HCT116 (cell line): ENCODE results near the gene BCL2L2. TPM values are rescaled to one million over a fixed set of nuclear protein-coding genes. Genes with fewer than 3 reads are reported as not detected.

Experiments
- ATAC-seq: fragments of 200-7000 bp; cut with Tn5 transposase; 2 replicates; pipeline ENCODE4 v1.9.1; 2020; ENCODE audit warnings: mild to moderate bottlenecking, moderate library complexity
- BruUV-seq: library from RNA; stranded (reverse); fragments of 400-500 nt; replicated peaks from 2 replicates; lab custom pipeline; 2021; lab: Mats Ljungman, UMichigan
- CTCF ChIA-PET: fragments of 300-600 bp; sonication (Branson Sonifier 250); formaldehyde crosslinking; loops from one replicate; lab custom pipeline; 2021; ENCODE audit warnings: antibody characterized with exemption; lab: Charles Lee
- POLR2A ChIA-PET: fragments of 300-600, 350-600 bp; sonication (Branson Sonifier 250); formaldehyde crosslinking; loops from one replicate; lab custom pipeline; 2021; ENCODE audit warnings: antibody characterized with exemption; lab: Charles Lee
- RAD21 ChIA-PET, 2 experiments: fragments of 300-600 bp; sonication (Branson Sonifier 250); formaldehyde crosslinking; loops; one replicate each; lab custom pipeline; 2023; ENCODE audit warnings: low total read pairs in 2 of 2; ENCODE audit not compliant: uncharacterized antibody in 2 of 2, unreplicated experiment in 2 of 2, low non-redundant PET in 1 of 2; lab: Charles Lee
- DNase-seq: peaks from one replicate; pipeline ENCODE4 v3.0.0-alpha.2; 2010; ENCODE audit warnings: low read depth, low spot score
- H2AFZ ChIP-seq: fragments of 200-600 bp; shearing (Covaris generic), sonication (generic); 2 replicates; pipeline ENCODE4 v1.6.1; 2017; ENCODE audit warnings: low read depth, mixed run types, mixed read lengths, antibody characterized with exemption, low read length; ENCODE audit not compliant: poor library complexity, severe bottlenecking
- H3K27ac ChIP-seq: 2 replicates; pipeline ENCODE4 v1.5.1; 2012; ENCODE audit warnings: low read depth, low read length
- H3K27me3 ChIP-seq: fragments of 200-600 bp; sonication (generic); 2 replicates; pipeline ENCODE4 v1.6.1; 2016; ENCODE audit warnings: mixed run types, low read length, mixed read lengths; ENCODE audit not compliant: insufficient read depth
- H3K36me3 ChIP-seq, 2 experiments: fragments of 200-500 bp in 1 of 2; fragments of 200-600 bp in 1 of 2; sonication (Bioruptor generic) in 1 of 2; sonication (generic) in 1 of 2; 2 replicates each; pipeline versions ENCODE4 v1.5.1 to v1.6.1; 2014 to 2016; ENCODE audit warnings: low read length in 2 of 2, inconsistent platforms in 1 of 2, mixed read lengths in 1 of 2, mixed run types in 1 of 2; ENCODE audit not compliant: insufficient read depth in 2 of 2, control insufficient read depth in 1 of 2
- H3K4me1 ChIP-seq, 2 experiments: fragments of 200-600 bp in 1 of 2; sonication (generic) in 1 of 2; 2 replicates each; pipeline versions ENCODE4 v1.5.1 to v1.6.1; 2012 to 2017; ENCODE audit warnings: low read length in 2 of 2, inconsistent platforms in 1 of 2, mild to moderate bottlenecking in 1 of 2, mixed read lengths in 1 of 2, mixed run types in 1 of 2, moderate library complexity in 1 of 2; ENCODE audit not compliant: insufficient read depth in 2 of 2, control insufficient read depth in 1 of 2
- H3K4me2 ChIP-seq: fragments of 200-600 bp; sonication (generic); 2 replicates; pipeline ENCODE4 v1.6.1; 2017; ENCODE audit warnings: mixed run types, low read length, mixed read lengths
- H3K4me3 ChIP-seq, 2 experiments: fragments of 200-600 bp in 1 of 2; sonication (generic) in 1 of 2; replicated peaks in 1 of 2; 2 replicates each; pipeline ENCODE4 v1.5.1; 2011 to 2016; ENCODE audit warnings: low read length in 2 of 2, control low read depth in 1 of 2, low read depth in 1 of 2, mild to moderate bottlenecking in 1 of 2, mixed read lengths in 1 of 2, mixed run types in 1 of 2
- H3K79me2 ChIP-seq: fragments of 200-600 bp; sonication (generic); 2 replicates; pipeline ENCODE4 v1.6.1; 2017; ENCODE audit warnings: mild to moderate bottlenecking, mixed run types, low read length, moderate library complexity, mixed read lengths; ENCODE audit not compliant: insufficient read depth
- H3K9ac ChIP-seq: fragments of 200-600 bp; sonication (generic); 2 replicates; pipeline ENCODE4 v1.6.1; 2016; ENCODE audit warnings: low read length, mixed read lengths
- H3K9me2 ChIP-seq: fragments of 200-600 bp; sonication (generic), shearing (Covaris generic); 2 replicates; pipeline ENCODE4 v1.6.1; 2017; ENCODE audit warnings: mixed run types, mild to moderate bottlenecking, moderate library complexity; ENCODE audit not compliant: insufficient read depth
- H3K9me3 ChIP-seq, 2 experiments: fragments of 200-500 bp in 1 of 2; fragments of 200-600 bp in 1 of 2; sonication (Bioruptor generic) in 1 of 2; sonication (generic) in 1 of 2; 2 replicates each; pipeline ENCODE4 v1.6.1; 2014 to 2017; ENCODE audit warnings: low read length in 2 of 2, mixed read lengths in 2 of 2, inconsistent platforms in 1 of 2, low read depth in 1 of 2, mild to moderate bottlenecking in 1 of 2, mixed run types in 1 of 2, moderate library complexity in 1 of 2; ENCODE audit not compliant: control insufficient read depth in 1 of 2, insufficient read depth in 1 of 2
- H4K20me1 ChIP-seq: fragments of 200-600 bp; sonication (generic), shearing (Covaris generic); 2 replicates; pipeline ENCODE4 v1.6.1; 2017; ENCODE audit warnings: mixed run types, mild to moderate bottlenecking, moderate library complexity; ENCODE audit not compliant: insufficient read depth
- ELF1 ChIP-seq: IDR thresholded peaks from 2 replicates; pipeline ENCODE4 v1.6.1; 2012; ENCODE audit warnings: low read depth, borderline replicate concordance
- JUND ChIP-seq: IDR thresholded peaks from 2 replicates; pipeline ENCODE4 v1.6.1; 2012
- POLR2A ChIP-seq: IDR thresholded peaks from 2 replicates; pipeline ENCODE4 v1.7.0; 2011; ENCODE audit warnings: borderline replicate concordance; ENCODE audit not compliant: insufficient read depth, insufficient read length; ENCODE audit errors: extremely low read depth
- POLR2AphosphoS5 ChIP-seq: IDR thresholded peaks from 2 replicates; pipeline ENCODE4 v1.6.1; 2011; ENCODE audit warnings: mild to moderate bottlenecking, low read depth, low read length, moderate library complexity
- SIN3A ChIP-seq: IDR thresholded peaks from 2 replicates; pipeline ENCODE4 v1.6.1; 2012; ENCODE audit warnings: low read depth
- SRF ChIP-seq: IDR thresholded peaks from 2 replicates; pipeline ENCODE4 v1.6.1; 2012; ENCODE audit warnings: low read depth
- TCF7L2 ChIP-seq: IDR thresholded peaks from 2 replicates; pipeline ENCODE4 v1.7.0; 2011; ENCODE audit warnings: borderline replicate concordance, inconsistent platforms; ENCODE audit not compliant: insufficient read depth, insufficient read length; ENCODE audit errors: extremely low read depth
- YY1 ChIP-seq: IDR thresholded peaks from 2 replicates; pipeline ENCODE4 v1.6.1; 2011; ENCODE audit warnings: low read length, low read depth, moderate library complexity, mild to moderate bottlenecking; ENCODE audit not compliant: insufficient replicate concordance; ENCODE audit errors: extremely low read depth
- ZFX ChIP-seq: fragments of 450-650 bp; IDR thresholded peaks from 2 replicates; pipeline ENCODE4 v1.6.1; 2017
- ZNF274 ChIP-seq: fragments of 200-500 bp; sonication (Bioruptor generic); IDR thresholded peaks from 2 replicates; pipeline ENCODE4 v1.6.1; 2014; ENCODE audit warnings: mild to moderate bottlenecking, low read depth, low read length, inconsistent platforms
- intact Hi-C: fragments of 100-400 bp; cut with micrococcal nuclease; formaldehyde crosslinking; loops from 2 replicates; pipeline ENCODE4 v1.10.0; 2022
- total RNA-seq: library from RNA; stranded (reverse); gene quantifications from one replicate; pipeline ENCODE4 v1.2.1, GENCODE V29; 2021; ENCODE audit not compliant: unreplicated experiment
- TF ChIP-seq, protein P1 (sequence below): IDR thresholded peaks from 2 replicates; pipeline ENCODE4 v1.6.1; 2012; ENCODE audit warnings: low read depth

Gene BCL2L2
- total RNA-seq, 1 experiment from 2014 or later, result 25.5 TPM

DNA sequence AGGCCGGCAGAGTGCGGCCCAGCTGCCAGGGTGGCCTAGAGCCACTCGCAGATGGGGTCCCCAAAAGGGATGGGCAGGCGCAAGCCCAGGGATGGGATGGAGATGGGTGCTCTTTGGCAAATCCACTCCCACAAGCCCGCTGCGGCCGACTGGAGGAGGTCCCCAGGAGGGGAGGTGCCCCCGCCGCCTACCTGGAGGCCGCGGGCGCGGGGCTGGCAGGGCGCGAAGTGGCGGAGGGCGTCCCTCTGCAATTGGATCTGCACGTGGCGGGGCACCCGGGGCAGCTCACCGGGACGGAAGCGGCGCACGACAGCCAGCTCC is 4.7 kb upstream of the BCL2L2 start:
- H3K27ac ChIP-seq, result peak overlapping the region; percentile 96
- H3K79me2 ChIP-seq, result peaks cover 4% of the 10 kb centered on the region
- H3K9me3 ChIP-seq, result no peaks in the 10 kb centered on the region
- BruUV-seq, result no TSS peak
- H3K27me3 ChIP-seq, result no peaks in the 10 kb centered on the region
- no peak for DNase-seq
- peaks cover 18 to 42% of the 10 kb centered on the region in 2 experiments for H3K4me1 ChIP-seq
- peak overlapping the region; percentile 97 for H3K4me2 ChIP-seq
- no peaks in the 10 kb centered on the region for H3K36me3 ChIP-seq
- intact Hi-C loops, result loop anchor here (10.0 kb wide), 1 partner anchor 317 kb away; the partner anchor contains the start of gene AJUBA
- RAD21 ChIA-PET, result interaction anchor here in 1 of 2 experiments (1.1 kb wide), 1 partner anchor 181 kb away, joined by 3 read pairs; no protein-coding TSS in a partner anchor
- CTCF ChIA-PET, result interaction anchor here (1.0 to 4.8 kb wide), 7 partner anchors 9 to 207 kb away, joined by 3 to 27 read pairs (median 5); partner anchors contain the start of genes ACIN1, C14orf119 and HOMEZ
- H3K9ac ChIP-seq, result peak overlapping the region; percentile 82
- POLR2A ChIA-PET, result interaction anchor here (1.1 to 2.0 kb wide), 4 partner anchors 13 to 193 kb away, joined by 3 to 13 read pairs (median 5); partner anchors contain the start of gene PABPN1
- no peaks in the 10 kb centered on the region for H4K20me1 ChIP-seq
- peak overlapping the region; percentile 54 to 59 for H3K4me3 ChIP-seq
- no peaks in the 10 kb centered on the region for H3K9me2 ChIP-seq
- peak; percentile 46 for TF ChIP-seq POLR2A
- no peak for TF ChIP-seq SRF
- peak; percentile 93 for TF ChIP-seq ZFX
- peak; percentile 43 for TF ChIP-seq POLR2AphosphoS5
- TF ChIP-seq, all 23 proteins: peak for 3
- peak; percentile 26 for ATAC-seq
- H2AFZ ChIP-seq, result no peak overlapping the region

DNA sequence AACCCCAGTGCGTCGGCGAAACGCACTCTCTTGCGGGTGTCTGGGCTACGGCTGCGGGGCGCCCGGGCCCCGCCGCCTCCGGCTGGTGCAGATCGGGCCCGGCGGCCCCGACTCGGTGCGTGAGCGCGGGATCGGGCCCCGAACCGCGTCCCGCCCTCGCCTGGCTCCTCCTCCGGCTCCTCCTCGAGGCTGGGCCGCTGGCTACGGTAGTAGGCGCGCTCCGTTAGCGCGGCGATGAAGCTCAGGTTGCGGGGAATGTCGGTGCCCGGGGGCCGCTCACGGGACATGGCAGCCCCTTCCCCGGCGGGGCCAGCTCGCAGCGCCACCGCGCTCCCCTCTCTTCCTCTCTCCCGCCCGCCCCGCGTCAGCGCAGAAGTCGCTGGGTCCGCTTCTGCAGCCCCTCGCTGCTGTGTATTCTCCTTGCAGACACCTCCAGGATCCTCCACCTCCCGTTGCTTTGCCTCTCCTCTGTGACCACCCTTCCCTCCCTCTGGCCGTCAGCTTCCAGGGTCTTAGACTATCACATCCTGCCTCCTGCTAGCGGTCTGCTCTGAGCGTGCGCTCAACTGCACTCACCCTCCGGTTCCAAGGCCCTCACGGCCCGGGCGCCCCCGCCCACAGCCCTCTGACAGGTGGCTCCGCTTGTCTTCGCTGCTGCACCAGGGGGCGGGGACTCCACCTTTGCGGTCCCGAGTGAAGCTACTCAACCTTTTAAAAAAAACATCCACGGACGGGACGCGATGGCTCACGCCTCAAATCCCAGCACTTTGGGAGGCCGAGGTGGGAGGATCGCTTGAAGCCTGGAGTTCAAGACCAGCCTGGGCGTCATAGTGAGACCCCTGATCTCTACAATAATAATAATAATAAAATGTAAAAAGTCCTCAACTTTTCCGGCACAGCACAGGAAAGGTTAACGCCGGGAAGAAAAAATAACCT is 4.1 kb upstream of the BCL2L2 start, which contains the start of gene PPP1R3E:
PPP1R3E (minus strand) TSS at position 570 of the 936 bp plus-strand sequence; CDS start at position 287, 283 bp downstream.
- peak within 1 kb of the TSS; percentile 54 to 59 for H3K4me3 ChIP-seq
- DNase-seq, result no peak
- ChIA-PET POLR2A (interaction anchor here (1.1 to 2.0 kb wide), 3 partner anchors 13 to 19 kb away, joined by 4 to 13 read pairs (median 6); partner anchors contain the start of gene PABPN1), CTCF (interaction anchor here (1.0 to 4.8 kb wide), 6 partner anchors 10 to 208 kb away, joined by 3 to 27 read pairs (median 5); partner anchors contain the start of genes ACIN1, C14orf119 and HOMEZ), RAD21 (no interaction called here)
- no peaks in the 10 kb centered on the region for H4K20me1 ChIP-seq
- peaks cover 20 to 45% of the 10 kb centered on the region in 2 experiments for H3K4me1 ChIP-seq
- peaks cover 0 to 2% of the 10 kb centered on the region in 2 experiments; a peak in 1 of 4 replicates for H3K36me3 ChIP-seq
- peak within 1 kb of the TSS; percentile 97 for H3K4me2 ChIP-seq
- no peaks in the 10 kb centered on the region for H3K9me3 ChIP-seq
- H3K27me3 ChIP-seq, result no peaks in the 10 kb centered on the region
- peak within 1 kb of the TSS; percentile 82 for H3K9ac ChIP-seq
- no peaks in the 10 kb centered on the region for H3K9me2 ChIP-seq
- H3K27ac ChIP-seq, result peak within 1 kb of the TSS; percentile 96
- H3K79me2 ChIP-seq, result peaks cover 10% of the 10 kb centered on the region
- no peak within 1 kb of the TSS for H2AFZ ChIP-seq
- ATAC-seq, result peak; percentile 46
- intact Hi-C loops, result loop anchor here (10.0 kb wide), 1 partner anchor 318 kb away; the partner anchor contains the start of gene AJUBA
- no TSS peak for BruUV-seq
- TF ChIP-seq JUND, result no peak
- no peak for TF ChIP-seq POLR2A
- peak; percentile 84; the same call in 1 of the 2 replicates for TF ChIP-seq ZFX
- TF ChIP-seq ELF1, result no peak
- no peak for TF ChIP-seq SIN3A
- TF ChIP-seq TCF7L2, result no peak
- TF ChIP-seq YY1, result no peak
- TF ChIP-seq, protein P1, sequence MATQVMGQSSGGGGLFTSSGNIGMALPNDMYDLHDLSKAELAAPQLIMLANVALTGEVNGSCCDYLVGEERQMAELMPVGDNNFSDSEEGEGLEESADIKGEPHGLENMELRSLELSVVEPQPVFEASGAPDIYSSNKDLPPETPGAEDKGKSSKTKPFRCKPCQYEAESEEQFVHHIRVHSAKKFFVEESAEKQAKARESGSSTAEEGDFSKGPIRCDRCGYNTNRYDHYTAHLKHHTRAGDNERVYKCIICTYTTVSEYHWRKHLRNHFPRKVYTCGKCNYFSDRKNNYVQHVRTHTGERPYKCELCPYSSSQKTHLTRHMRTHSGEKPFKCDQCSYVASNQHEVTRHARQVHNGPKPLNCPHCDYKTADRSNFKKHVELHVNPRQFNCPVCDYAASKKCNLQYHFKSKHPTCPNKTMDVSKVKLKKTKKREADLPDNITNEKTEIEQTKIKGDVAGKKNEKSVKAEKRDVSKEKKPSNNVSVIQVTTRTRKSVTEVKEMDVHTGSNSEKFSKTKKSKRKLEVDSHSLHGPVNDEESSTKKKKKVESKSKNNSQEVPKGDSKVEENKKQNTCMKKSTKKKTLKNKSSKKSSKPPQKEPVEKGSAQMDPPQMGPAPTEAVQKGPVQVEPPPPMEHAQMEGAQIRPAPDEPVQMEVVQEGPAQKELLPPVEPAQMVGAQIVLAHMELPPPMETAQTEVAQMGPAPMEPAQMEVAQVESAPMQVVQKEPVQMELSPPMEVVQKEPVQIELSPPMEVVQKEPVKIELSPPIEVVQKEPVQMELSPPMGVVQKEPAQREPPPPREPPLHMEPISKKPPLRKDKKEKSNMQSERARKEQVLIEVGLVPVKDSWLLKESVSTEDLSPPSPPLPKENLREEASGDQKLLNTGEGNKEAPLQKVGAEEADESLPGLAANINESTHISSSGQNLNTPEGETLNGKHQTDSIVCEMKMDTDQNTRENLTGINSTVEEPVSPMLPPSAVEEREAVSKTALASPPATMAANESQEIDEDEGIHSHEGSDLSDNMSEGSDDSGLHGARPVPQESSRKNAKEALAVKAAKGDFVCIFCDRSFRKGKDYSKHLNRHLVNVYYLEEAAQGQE, result no peak
- TF ChIP-seq ZNF274, result no peak
